LNCaP clone FGC (cell line): Measurements from ENCODE around the gene AGMAT.
A peak's percentile ranks its signal among the peaks of the same experiment; 100 is the strongest.

Experiments used
- DNase-seq: peaks from one replicate; pipeline ENCODE4 v3.0.0-alpha.2; 2011; ENCODE audit warnings: low read depth
- H3K4me3 ChIP-seq: 2 replicates; pipeline ENCODE4 v1.5.1; 2011; ENCODE audit warnings: mild to moderate bottlenecking, low read depth, low read length, control low read depth
- TF ChIP-seq, protein P1 (sequence below): IDR thresholded peaks from 2 replicates; pipeline ENCODE4 v1.5.1; 2012; ENCODE audit warnings: mild to moderate bottlenecking; ENCODE audit not compliant: control insufficient read depth, insufficient read depth; ENCODE audit errors: extremely low read depth

The AGMAT gene

DNA sequence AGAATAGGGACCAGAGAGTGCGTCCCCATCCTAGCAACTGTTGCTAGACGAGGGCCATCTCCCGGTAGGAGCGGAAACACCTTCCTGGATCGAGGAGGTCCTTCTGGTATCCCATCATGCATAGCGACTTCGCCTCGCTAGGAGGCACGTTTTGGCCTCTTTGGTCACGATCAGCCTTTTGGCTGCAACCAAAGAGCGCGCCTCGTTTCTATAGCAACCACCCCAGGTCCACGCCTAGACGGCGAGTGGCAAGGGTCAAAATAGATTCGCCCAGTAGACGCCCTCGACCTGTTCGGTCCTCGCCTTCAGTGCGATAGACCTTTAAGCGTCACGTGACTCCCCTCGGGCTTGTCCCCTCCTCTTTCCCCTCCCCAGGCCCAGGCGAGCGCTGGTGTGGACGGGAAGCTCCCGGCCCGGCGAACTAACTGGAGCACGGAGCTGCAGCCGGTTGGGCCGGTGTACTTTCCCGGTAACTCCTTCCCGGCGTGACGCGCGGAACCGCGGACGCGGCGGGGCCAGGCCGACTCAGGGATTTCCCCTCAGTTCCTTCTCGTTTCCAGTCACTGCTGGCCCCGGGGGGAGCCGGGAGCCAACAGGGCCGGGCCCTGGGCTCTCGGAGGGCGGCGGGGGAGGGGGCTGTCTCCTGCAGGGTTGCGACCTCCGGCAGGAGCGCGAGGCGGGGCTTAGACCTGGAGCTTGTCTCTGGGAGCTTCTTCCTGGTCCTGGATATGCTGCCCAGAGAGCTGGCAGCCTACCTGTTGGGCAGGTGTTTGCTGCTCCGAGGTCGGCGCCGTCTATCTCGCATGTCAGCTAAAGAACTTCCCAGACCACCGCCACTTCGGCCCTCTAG lies 58.1 kb downstream of the AGMAT start, which contains the start of gene DNAJC16:
Gene DNAJC16, plus strand, starts transcription at position 359 of the 850 bp plus-strand sequence. CDS start 2,258 bp downstream, outside the sequence.
- TF ChIP-seq, protein P1, sequence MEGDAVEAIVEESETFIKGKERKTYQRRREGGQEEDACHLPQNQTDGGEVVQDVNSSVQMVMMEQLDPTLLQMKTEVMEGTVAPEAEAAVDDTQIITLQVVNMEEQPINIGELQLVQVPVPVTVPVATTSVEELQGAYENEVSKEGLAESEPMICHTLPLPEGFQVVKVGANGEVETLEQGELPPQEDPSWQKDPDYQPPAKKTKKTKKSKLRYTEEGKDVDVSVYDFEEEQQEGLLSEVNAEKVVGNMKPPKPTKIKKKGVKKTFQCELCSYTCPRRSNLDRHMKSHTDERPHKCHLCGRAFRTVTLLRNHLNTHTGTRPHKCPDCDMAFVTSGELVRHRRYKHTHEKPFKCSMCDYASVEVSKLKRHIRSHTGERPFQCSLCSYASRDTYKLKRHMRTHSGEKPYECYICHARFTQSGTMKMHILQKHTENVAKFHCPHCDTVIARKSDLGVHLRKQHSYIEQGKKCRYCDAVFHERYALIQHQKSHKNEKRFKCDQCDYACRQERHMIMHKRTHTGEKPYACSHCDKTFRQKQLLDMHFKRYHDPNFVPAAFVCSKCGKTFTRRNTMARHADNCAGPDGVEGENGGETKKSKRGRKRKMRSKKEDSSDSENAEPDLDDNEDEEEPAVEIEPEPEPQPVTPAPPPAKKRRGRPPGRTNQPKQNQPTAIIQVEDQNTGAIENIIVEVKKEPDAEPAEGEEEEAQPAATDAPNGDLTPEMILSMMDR, result 0 out of 2 replicates have a peak, but pooled peaks have one; percentile 26
- H3K4me3 ChIP-seq, result peak within 1 kb of the TSS; percentile 72
- DNase-seq, result peak; percentile 98

DNA sequence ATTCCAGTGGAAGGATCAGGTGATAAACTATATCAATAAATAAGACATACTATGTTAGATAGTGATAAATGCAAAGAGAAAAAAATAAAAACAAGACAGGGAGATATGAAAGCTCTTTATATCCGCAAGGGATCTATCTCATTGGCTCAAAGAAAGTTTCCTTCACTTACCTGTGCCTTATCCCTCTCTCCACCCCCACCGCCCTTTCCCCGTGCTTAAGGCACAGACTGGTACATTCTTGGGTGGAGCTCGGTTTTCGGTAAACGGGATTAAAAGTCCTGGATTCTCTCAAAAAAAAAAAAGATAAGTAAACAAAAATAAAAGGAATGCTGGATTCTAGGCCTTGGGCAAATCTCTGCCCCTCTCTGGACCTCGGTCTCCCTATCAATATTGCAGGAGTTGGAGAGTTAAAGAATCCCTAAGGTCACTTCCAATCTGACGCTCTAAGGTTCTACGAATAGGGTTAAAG lies 58.8 kb downstream of the AGMAT start:
- peak overlapping the region; percentile 72 for H3K4me3 ChIP-seq

DNA sequence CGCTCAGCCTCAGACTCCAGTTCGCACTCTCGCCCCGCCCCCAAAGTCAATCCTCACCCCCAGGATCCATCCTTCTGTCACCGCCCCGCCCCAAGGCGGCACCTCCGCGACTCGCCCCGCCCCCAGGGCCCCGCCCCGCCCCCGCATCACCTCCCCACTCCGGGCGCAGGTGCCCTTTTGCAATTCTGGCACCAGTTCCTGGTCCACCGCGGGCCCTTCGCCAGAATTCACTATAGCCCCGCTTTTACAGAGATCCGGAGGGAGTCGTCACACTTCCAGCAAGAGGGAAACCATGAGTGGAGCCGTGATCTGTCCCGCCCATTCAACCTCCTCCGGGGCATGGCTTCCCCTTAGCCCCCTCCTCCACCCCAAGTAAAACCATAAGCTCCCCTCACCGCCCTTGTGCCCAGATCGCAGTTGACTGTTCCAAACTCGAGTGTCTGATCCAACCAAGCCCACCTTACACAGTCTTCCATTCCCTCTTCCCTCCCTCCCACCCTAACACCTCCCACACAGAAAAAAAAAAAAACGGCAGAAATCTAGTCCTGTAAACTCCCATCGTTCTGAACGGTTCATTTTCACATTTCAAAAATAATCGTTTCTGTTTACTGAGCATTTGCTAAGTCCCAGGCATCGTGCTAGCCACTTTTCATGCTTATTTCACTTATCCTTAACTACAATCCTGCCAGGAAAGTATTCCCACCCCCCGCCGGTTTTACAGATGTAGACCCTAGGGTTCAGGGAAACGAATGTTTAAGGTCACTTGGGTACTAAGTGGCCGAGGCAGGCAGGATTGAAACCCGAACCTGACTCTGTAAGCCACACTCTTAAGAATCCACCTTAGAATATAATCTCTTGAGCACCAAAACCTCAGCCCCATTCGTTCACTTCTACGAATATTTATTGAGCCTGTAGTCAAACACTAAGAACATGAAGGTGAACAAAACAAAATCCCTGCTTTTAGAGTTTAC lies 59.5 kb downstream of the AGMAT start:
- TF ChIP-seq, protein P1, result no peak

More for the DNA sequence above, 58.8 kb downstream of the AGMAT start:
- no peak for DNase-seq
- TF ChIP-seq, protein P1, result no peak

DNA sequence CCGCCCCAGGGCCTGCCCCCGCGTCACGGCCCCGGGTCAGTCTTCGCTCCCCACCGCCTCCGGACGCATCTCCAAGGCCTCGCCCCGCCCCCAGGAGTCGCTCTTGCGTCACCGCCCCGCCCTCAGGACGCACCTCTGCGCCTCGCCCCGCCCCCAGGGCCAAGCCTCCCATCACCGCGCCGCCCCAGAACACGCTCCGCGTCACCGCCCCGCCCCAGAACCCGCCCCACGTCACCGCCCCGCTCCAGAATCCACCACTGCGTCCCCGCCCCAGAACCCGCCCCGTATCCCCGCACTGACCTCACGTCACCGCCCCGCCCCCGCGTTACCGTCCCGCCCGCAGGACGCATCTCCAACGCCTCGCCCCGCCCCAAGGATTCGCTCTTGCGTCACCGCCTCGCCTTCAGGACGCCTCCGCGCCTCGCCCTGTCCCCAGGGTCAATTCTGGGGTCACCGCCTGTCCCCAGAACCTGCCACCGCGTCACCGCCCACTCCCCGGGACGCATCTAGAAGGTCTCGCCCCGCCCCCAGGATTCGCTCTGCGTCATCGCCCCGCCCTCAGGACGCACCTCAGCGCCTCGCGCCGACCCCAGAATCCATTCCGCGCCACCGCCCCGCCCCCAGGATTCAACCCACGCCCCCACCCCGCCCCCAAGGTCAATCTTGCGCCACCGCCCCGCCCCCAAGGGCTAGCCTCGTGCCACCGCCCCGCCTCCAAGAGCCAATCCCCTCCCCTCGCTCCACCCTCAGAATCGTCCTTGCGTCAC lies 60.4 kb downstream of the AGMAT start:
- H3K4me3 ChIP-seq, result peak overlapping the region; percentile 41
- peak; percentile 78 for DNase-seq
- TF ChIP-seq, protein P1, result no peak

More for the DNA sequence above, 59.5 kb downstream of the AGMAT start:
- H3K4me3 ChIP-seq, result peak overlapping the region; percentile 72
- DNase-seq, result peak; percentile 79

DNA sequence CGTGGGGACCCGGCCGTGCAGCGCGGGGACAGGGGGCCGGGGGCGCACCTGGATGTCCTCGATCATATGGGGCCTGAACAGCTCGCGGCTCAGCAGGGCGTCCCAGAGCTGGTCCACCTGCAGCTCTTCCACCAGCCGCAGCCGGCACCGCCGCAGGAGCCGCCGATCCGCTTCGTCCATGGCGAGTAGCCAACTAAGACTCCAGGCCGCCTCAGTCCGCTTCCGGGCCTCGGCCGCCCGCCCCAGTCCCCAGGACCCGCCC lies 60.9 kb downstream of the AGMAT start, which contains the start of gene CASP9:
Gene CASP9, minus strand, starts transcription at position 195 of the 262 bp plus-strand sequence. Its CDS starts 15 bp downstream, at position 180.
- H3K4me3 ChIP-seq, result peak within 1 kb of the TSS; percentile 72
- no peak for DNase-seq
- TF ChIP-seq, protein P1, result no peak
